Measurements from ENCODE around the gene SPTLC2.
"Not testable (repeated sequence)": the region's sequence is repeated elsewhere in the genome, so short reads cannot be mapped to it uniquely, and the experiment has no call there.

- TF ChIP-seq, protein P1, sequence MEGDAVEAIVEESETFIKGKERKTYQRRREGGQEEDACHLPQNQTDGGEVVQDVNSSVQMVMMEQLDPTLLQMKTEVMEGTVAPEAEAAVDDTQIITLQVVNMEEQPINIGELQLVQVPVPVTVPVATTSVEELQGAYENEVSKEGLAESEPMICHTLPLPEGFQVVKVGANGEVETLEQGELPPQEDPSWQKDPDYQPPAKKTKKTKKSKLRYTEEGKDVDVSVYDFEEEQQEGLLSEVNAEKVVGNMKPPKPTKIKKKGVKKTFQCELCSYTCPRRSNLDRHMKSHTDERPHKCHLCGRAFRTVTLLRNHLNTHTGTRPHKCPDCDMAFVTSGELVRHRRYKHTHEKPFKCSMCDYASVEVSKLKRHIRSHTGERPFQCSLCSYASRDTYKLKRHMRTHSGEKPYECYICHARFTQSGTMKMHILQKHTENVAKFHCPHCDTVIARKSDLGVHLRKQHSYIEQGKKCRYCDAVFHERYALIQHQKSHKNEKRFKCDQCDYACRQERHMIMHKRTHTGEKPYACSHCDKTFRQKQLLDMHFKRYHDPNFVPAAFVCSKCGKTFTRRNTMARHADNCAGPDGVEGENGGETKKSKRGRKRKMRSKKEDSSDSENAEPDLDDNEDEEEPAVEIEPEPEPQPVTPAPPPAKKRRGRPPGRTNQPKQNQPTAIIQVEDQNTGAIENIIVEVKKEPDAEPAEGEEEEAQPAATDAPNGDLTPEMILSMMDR (IDR thresholded peaks at IDR 0.05), result not testable (repeated sequence)
- TF ChIP-seq POLR2A (IDR thresholded peaks at IDR 0.05), result not testable (repeated sequence)
These were observed 71.3 kb downstream of the SPTLC2 start for GRCh38 chr14:77545171-77545570.
